Astrocyte of the spinal cord (primary cell): Measurements from ENCODE around the gene UAP1L1.

Source experiments
- DNase-seq: peaks from one replicate; pipeline ENCODE4 v3.0.0; 2011; ENCODE audit warnings: low read depth, low spot score
- H3K4me3 ChIP-seq: 2 replicates; pipeline ENCODE4 v1.5.1; 2011; ENCODE audit warnings: low read depth, mild to moderate bottlenecking, low read length, moderate library complexity
- in situ Hi-C: cut with HindIII; loops from 2 replicates; pipeline ENCODE4 v1.10.0; 2017; ENCODE audit warnings: low sequenced_read_pairs
- TF ChIP-seq, protein P1 (sequence below): IDR thresholded peaks from 2 replicates; pipeline ENCODE4 v1.5.1; 2012; ENCODE audit warnings: low read depth, mild to moderate bottlenecking, low read length, inconsistent platforms

Gene UAP1L1

DNA sequence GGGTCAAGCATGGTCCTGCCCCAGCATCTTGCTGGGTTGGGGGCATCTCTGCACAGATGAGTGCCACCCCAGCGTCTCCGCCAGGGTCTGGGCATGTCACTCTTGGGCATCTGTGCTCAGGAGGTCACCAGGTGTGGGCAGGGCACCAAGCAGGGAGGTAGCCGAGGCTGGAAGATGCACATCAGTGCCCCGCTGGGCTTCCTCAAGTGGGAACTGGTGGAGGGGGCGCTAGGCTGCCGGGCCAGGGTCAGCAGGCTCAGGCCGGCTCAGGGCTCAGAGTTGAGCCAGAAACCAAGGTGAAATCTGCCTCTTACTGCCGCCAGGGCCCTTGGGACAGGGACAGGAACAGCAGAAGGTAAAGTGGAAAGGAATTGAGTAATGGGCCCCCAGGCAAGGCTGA is 41.4 kb upstream of the UAP1L1 start:
- no peak overlapping the region for H3K4me3 ChIP-seq
- no peak for DNase-seq
- in situ Hi-C loops: loop anchor here (25.0 kb wide), 1 partner anchor 99 kb away; the partner anchor contains the start of genes C8G and FBXW5
- TF ChIP-seq, protein P1, sequence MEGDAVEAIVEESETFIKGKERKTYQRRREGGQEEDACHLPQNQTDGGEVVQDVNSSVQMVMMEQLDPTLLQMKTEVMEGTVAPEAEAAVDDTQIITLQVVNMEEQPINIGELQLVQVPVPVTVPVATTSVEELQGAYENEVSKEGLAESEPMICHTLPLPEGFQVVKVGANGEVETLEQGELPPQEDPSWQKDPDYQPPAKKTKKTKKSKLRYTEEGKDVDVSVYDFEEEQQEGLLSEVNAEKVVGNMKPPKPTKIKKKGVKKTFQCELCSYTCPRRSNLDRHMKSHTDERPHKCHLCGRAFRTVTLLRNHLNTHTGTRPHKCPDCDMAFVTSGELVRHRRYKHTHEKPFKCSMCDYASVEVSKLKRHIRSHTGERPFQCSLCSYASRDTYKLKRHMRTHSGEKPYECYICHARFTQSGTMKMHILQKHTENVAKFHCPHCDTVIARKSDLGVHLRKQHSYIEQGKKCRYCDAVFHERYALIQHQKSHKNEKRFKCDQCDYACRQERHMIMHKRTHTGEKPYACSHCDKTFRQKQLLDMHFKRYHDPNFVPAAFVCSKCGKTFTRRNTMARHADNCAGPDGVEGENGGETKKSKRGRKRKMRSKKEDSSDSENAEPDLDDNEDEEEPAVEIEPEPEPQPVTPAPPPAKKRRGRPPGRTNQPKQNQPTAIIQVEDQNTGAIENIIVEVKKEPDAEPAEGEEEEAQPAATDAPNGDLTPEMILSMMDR: no peak

DNA sequence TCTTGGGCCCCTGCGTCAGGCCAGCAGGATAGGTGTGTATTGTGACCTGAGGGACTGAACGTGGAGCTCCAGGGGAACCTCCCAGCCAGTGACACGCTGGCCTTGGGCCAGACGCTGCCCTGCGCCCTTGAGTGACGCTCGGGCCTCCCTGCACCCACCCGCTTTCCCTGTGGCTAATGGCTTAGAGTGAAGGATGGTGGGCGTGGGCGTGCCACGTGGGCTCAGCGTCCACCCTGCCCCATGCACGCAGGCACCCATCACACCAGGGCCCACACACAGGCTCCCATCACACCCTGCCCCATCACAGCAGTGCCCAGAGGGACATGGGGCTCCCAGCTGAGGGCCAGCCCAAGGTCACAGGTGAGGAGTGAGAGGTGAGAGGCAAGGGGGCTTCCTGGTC is 40.3 kb upstream of the UAP1L1 start:
- no peak overlapping the region for H3K4me3 ChIP-seq
- in situ Hi-C loops: loop anchor here (25.0 kb wide), 1 partner anchor 100 kb away; the partner anchor contains the start of genes C8G and FBXW5
- TF ChIP-seq, protein P1: no peak
- no peak for DNase-seq

DNA sequence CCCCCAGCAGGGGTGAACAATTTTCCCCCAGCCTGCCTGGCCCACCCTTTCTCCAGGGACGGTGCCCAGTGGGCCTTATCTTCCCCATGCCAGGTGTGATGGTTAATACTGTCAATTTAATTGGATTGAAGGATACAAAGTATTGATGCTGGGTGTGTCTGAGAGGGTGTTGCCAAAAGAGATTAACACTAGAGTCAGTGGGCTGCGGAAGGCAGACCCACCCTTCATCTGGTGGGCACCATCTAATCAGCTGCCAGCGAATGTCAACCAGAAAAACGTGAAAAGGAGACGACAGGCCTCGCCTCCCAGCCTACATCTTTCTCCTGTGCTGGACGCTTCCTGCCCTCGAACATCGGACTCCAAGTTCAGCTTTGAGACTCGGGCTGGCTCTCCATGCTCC is 39.8 kb upstream of the UAP1L1 start:
- DNase-seq: no peak
- TF ChIP-seq, protein P1: no peak
- in situ Hi-C loops: loop anchor here (25.0 kb wide), 1 partner anchor 100 kb away; the partner anchor contains the start of genes C8G and FBXW5
- H3K4me3 ChIP-seq: no peak overlapping the region

DNA sequence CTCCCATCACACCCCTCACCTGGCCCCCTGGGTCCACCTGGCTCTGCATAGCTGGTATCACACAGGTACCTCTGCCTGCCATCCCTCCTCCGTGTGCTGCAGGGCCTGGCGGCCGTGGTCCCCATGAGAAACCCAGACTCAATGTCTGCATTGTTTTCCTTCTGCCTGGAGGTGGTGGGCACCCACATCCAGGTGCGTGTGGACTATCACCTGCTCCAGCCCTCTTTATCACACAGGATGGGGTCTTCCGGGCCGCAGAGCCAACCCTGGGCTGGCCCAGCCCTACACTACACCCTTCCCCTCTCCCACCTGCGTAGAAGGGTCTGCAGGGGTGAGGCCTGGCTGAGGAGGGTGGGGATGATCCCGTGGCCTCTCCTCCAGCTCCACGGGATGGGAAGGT is 38.4 kb upstream of the UAP1L1 start:
- no peak for DNase-seq
- TF ChIP-seq, protein P1: no peak
- in situ Hi-C loops: loop anchor here (25.0 kb wide), 1 partner anchor 102 kb away; the partner anchor contains the start of genes C8G and FBXW5
- H3K4me3 ChIP-seq: no peak overlapping the region

DNA sequence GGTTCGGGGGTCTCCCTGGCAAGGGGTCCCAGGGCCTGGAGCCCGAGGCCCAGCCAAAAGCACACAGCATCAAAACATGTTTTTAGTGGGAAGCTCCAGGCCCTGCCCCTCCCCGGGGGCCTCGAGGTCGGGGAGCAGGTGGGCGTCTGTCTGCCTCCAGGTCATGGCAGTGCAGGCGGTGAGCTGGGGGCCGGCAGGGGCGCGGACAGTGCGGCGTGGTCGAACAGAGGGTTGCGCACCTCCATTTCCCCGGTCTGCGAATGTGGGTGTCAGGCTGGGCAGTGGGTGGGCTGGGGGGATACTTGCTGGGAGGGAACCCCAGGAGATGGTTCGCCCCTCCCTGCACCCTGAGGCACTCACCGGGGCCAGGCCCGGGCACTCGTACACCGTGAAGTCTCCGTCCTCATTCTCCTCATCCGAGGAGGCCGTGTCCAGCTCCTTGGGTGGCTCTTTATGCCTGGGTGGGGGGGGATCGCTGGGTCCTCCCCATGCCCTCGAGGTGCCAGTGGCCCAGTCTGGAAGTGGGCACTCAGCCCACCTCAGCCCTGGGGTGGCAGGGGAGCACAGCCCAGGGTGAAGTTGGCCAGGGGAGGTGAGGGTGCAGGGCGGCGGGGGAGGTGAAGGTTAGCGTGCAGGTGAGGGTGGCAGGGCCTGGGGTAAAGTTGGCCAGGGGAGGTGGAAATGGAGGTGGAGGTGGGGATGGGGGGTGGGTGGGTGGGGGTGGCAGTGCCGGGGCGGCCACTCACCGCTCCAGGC is 37.5 kb upstream of the UAP1L1 start:
- TF ChIP-seq, protein P1: no peak
- no peak overlapping the region for H3K4me3 ChIP-seq
- DNase-seq: no peak
- in situ Hi-C loops: loop anchor here (25.0 kb wide), 1 partner anchor 102 kb away; the partner anchor contains the start of genes C8G and FBXW5

DNA sequence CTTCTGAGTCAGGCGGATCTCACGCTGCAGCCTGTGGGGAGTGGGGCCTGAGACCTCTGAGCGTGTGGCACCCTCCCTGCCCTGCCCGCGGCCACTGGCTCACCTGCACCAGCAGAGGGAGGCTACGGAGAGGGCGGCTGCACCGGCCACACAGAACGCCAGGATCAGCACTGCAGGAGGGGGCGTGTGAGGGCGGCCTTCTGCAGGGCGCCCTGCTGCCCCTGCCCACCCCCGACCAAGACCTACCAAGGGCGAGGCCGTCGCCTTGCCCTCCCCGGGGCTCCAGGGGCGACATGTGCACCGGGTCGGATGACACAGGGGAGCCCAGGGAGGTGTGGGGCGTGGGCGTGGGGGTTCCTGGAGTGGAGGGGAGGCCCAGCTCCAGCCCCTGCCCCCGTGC is 36.7 kb upstream of the UAP1L1 start:
- no peak overlapping the region for H3K4me3 ChIP-seq
- TF ChIP-seq, protein P1: no peak
- no peak for DNase-seq
- in situ Hi-C loops: loop anchor here (25.0 kb wide), 1 partner anchor 103 kb away; the partner anchor contains the start of genes C8G and FBXW5
